Testis (tissue), 2 donors: ENCODE results near the gene IGFBP5.

Experiments
- CTCF ChIP-seq, 3 experiments: fragments of 450-650 bp in 2 of 3; fragments of 200-600 bp in 1 of 3; sonication (generic) in 1 of 3; IDR thresholded peaks; one replicate each; pipeline ENCODE4 v1.5.1; 2016 to 2019; ENCODE audit warnings: antibody characterized with exemption in 3 of 3, mild to moderate bottlenecking in 2 of 3, moderate library complexity in 1 of 3
- POLR2A ChIP-seq: fragments of 450-650 bp; IDR thresholded peaks from one replicate; pipeline ENCODE4 v1.6.1; 2017; ENCODE audit warnings: antibody characterized with exemption, mild to moderate bottlenecking, moderate library complexity

GRCh38 chr2:216714376-216714775 lies 19.0 kb upstream of the IGFBP5 start:
- no peak for TF ChIP-seq CTCF (IDR thresholded peaks at IDR 0.05)
- TF ChIP-seq POLR2A: no peak
